OCI-LY7 (cell line): ENCODE results near the gene PRKCA.

Source experiments
- CTCF ChIP-seq: fragments of 200-600 bp; sonication (generic); conservative IDR thresholded peaks from 2 replicates; pipeline ENCODE4 v1.5.1; 2014; ENCODE audit warnings: mild to moderate bottlenecking, antibody characterized with exemption, low read length, moderate library complexity, mixed read lengths
- EZH2phosphoT487 ChIP-seq: fragments of 200-600 bp; sonication (generic); IDR thresholded peaks from 2 replicates; pipeline ENCODE4 v1.6.1; 2018; ENCODE audit warnings: low read depth, borderline replicate concordance, mild to moderate bottlenecking, mixed run types, antibody characterized with exemption, low read length, moderate library complexity, mixed read lengths

GRCh38 chr17:66583112-66583748 lies 280.8 kb downstream of the PRKCA start:
- TF ChIP-seq CTCF (no peak), EZH2phosphoT487 (no peak)
